AG20443 (cell line): ENCODE results near the gene IL6.
A peak's percentile ranks its signal among the peaks of the same experiment; 100 is the strongest.
"Not testable (repeated sequence)": the region's sequence is repeated elsewhere in the genome, so short reads cannot be mapped to it uniquely, and the experiment has no call there.

Experiments used
- DNase-seq: peaks from one replicate; pipeline ENCODE4 v3.0.0; 2012; ENCODE audit warnings: low spot score, mixed read lengths

The IL6 gene

DNA sequence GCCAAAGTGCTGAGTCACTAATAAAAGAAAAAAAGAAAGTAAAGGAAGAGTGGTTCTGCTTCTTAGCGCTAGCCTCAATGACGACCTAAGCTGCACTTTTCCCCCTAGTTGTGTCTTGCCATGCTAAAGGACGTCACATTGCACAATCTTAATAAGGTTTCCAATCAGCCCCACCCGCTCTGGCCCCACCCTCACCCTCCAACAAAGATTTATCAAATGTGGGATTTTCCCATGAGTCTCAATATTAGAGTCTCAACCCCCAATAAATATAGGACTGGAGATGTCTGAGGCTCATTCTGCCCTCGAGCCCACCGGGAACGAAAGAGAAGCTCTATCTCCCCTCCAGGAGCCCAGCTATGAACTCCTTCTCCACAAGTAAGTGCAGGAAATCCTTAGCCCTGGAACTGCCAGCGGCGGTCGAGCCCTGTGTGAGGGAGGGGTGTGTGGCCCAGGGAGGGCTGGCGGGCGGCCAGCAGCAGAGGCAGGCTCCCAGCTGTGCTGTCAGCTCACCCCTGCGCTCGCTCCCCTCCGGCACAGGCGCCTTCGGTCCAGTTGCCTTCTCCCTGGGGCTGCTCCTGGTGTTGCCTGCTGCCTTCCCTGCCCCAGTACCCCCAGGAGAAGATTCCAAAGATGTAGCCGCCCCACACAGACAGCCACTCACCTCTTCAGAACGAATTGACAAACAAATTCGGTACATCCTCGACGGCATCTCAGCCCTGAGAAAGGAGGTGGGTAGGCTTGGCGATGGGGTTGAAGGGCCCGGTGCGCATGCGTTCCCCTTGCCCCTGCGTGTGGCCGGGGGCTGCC is at the start of gene IL6:
IL6 (plus strand) TSS at position 294 of the 807 bp plus-strand sequence; CDS start at position 357, 63 bp downstream.
- DNase-seq = peak; percentile 83

DNA sequence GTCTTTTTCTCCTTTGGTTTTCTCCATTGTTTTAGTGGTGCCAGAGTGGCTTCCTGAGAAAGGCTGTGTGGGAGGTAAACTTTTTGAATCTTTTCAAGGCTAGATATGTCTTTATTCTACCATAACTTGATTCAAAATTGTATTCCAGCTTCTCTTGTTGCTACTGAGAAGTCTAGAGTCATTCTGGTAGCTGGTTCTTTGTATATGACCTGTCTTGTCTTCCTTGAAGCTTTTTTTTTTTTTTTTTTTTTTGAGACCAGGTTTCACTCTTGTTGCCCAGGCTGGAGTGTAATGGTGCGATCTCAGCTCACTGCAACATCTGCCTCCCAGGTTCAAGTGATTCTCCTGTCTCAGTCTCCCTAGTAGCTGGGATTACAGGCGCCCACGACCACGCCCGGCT is 49.7 kb upstream of the IL6 start:
- DNase-seq = not testable (repeated sequence)

DNA sequence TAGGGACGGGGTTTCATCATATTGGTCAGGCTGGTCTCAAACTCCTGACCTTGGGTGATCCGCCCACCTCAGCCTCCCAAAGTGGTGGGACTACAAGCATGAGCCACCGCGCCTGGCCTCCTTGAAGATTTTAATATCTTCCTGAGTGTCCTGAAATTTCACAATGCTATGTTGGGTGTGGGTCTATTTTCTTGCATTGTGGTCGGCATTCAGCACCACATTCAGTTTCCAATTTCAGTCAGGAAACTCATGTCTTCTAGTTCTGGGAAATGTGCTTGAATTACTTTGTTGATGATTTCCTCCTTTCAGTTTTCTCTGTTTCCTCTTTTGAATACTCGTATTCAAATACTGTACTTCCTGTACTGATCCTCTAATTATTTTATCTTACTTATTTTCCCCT is 49.3 kb upstream of the IL6 start:
- no peak for DNase-seq

GRCh38 chr7:22680482-22680911 is 46.5 kb upstream of the IL6 start:
- DNase-seq = no peak

DNA sequence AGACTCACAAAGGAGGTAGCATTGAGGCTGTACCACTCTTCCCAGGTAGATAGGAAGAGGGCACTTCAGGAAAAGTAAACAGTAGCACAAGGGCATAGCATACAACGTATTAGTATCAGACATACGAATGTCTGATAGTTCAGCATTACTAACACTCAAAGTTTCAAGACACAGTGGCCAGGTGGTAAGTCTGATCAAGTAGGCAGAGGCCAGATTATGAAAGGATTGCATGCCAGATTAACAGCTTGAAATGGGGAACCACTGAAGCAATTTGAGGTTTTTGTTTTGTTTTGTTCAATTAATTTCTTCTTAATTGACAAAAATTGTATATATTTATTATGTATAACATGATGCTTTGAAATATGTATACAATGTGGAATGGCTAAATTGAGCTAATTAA is 45.7 kb upstream of the IL6 start:
- no peak for DNase-seq

DNA sequence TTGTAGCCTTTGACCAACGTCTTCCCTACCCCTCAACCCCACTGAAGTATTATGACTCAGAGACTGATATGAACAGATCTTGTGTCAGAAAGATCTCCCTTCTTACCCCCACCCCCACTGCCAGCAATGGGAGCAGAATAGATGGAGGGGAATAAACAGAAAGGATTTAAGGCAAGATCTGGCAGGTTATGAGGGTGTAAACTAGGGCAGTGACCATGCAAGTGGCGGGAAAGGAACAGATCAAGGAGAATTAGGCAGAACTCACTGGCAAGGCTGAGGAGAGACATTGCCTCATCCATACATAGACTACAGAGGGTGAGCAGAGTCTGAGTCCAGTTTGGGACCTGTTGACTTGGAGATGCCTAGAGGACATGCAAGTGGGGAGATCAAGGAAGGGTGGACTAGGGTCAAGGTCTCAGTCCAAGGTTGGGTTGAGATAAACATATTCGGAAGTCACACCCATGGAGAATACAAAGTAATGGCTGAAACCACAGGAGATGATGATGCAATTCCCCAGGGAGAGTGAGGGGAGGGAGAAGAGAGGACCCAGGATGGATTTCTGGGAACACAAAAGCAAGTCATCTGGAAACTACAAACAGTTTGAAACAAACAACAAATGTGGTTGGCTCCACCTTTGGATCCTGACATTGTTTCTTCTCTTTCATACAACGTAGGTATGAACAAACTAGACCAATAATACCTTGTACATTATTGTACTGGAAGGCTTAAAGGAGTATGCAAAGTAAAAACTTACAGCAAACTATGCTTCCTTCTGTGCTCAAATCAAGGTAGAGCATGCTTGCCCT is 44.9 kb upstream of the IL6 start:
- DNase-seq = no peak

DNA sequence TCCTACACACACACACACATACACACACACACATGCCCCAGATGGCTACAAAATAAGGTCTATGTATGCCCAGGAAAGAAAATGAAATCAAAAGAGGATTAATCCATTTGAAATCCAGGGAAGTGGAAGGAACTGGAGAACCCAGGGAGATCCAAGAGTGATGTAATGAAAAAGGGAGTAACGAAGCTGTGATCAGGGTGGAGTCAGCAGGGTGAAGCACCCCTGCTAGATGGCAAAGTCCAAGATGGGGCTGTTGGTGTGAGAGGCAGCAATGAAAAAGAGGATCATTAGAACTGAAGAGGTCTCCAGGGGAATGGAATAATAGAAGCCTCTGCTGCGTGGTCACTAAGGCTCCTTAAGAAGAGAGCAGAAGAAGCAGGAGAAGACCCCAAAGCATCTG is 43.6 kb upstream of the IL6 start:
- no peak for DNase-seq

DNA sequence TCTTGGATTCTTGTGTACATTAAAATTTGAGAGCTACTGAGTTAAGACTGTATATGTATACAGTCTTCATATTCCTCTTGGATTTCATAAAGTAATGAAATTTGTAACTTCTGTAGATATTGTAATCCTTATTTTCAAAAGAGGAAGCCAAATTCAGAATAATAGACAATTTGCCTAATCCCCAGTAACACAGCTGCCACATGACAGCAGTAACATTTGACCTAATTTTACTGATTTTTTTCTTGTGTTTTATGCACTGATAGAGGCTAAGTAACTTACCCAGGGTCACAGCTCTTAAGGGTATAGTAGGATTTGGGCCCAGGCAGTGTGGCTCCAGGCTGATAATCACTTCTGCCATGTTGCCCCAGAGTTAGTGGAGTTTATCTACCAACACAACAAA is 40.4 kb upstream of the IL6 start:
- DNase-seq = no peak

DNA sequence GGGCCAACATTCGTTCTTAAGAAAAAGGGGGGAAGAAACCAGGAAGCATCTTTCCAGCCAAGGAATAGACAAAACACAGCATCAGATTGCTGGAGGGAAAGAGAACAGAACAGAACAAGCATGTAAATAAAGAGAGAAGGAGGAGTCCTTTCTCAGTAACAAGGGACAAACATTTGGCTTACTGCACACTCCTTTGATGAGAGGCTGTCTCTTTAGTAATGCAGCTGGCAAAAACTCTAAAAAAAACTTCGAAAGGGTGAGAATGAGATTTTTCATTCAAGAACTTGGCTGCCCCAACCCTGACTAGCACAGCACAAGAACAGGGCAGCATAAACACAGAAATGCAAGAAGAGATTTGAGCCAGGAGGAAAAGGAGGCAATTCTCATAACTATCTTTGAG is 38.9 kb upstream of the IL6 start:
- DNase-seq = no peak

DNA sequence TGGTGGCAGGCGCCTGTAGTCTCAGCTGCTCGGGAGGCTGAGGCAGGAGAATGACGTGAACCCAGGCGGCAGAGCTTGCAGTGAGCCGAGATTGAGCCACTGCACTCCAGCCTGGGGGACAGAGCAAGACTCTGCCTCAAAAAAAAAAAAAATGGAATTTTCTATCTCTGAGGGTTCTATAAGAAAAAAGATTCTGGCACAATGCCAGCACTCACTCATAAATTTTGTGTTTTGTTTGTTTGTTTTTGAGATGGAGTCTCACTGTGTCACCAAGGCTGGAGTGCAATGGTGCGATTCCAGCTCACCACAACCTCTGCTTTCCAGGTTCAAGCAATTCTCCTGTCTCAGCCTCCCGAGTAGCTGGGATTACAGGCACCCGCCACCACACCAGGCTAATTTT is 38.1 kb upstream of the IL6 start:
- DNase-seq = not testable (repeated sequence)

DNA sequence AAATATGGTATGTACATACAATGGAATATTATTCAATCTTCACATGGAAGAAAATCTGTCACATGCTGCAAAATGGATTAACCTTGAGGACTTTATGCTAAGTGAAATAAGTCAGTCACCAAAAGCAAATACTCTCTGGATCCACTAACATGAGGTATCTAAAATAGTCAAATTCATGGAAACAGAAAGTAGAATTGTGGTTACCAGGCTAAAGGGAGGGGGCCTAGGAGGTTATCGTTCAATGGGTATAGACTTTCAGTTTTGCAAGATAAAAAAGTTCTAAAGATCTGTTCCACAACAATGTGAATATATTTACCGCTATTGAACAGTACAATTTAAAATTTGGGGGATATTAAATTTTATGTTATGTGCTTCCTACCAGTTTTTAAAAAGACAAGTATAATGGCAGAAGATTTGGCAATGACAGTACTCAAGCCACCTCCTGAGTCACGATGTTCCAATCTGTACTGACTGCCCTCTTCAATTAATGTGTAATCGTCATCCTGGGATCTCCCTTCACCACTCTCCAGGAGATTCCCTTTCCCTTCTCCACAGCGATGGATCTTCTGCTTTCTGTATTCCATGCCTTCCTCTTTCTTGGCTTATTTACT is 32.3 kb upstream of the IL6 start:
- peak; percentile 41 for DNase-seq

GRCh38 chr7:22695476-22696132 is 31.4 kb upstream of the IL6 start:
- DNase-seq = no peak

GRCh38 chr7:22696541-22697228 is 30.3 kb upstream of the IL6 start:
- no peak for DNase-seq

GRCh38 chr7:22697322-22697859 is 29.6 kb upstream of the IL6 start:
- DNase-seq = no peak

GRCh38 chr7:22697876-22698606 is 29.0 kb upstream of the IL6 start:
- DNase-seq = no peak

DNA sequence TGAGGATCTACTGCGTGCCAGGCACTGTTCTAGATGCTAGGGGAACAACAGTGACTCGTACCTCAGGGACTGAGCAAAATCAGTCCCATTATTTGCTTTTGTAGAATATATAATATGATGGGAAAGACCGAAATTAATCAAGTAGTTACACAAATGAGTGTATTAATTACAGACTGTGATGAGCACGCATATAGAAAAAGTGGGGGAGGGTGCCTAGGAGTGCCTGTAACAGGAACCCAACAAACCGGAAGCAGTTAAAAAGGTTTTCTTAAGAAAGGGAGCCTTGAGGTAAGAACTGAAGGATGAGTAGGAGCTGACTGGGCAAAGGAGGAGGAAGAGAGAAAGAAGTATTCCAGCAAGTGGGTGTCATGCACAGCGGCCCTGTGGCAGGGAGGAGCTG is 28.2 kb upstream of the IL6 start:
- DNase-seq = no peak

DNA sequence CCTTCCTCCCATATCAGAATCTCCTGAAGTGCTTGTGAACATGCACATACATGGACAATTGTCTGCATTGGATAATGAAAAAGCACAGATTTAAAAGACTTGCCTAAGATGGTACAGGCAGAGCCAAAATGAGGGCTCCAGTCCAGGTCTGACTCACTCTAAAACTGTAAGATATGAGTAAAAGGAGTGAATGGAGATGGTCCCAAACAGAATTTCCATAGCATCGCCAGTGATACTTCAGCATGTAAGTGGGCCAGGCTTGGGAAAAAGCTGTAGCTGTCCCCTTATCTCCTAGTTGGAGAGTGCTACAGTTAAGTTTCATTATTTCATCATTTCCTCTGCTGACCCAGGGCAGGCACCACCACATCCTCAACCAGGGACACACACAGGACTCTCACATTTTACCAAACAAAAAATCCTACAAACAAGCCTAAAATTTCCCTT is 26.4 kb upstream of the IL6 start:
- DNase-seq = peak; percentile 43

GRCh38 chr7:22702516-22702915 is 24.5 kb upstream of the IL6 start:
- DNase-seq = no peak

GRCh38 chr7:22703107-22703855 is 23.7 kb upstream of the IL6 start:
- not testable (repeated sequence) for DNase-seq
